Activated T-helper 2 cell treated with anti-CD3 and anti-CD28 coated beads, Interferon-gamma antibody, Interleukin-2, Interleukin-4, amounts not matched to agents 10 μg/mL and 5 μg/mL and 100 μg/mL, durations not matched to agents 14 hours and 24 hours and 36 hours (primary cell): Measurements from ENCODE around the gene SEC14L5. TPM values are rescaled to one million over a fixed set of nuclear protein-coding genes. Genes with fewer than 3 reads are reported as not detected.
"Not testable (repeated sequence)": the region's sequence is repeated elsewhere in the genome, so short reads cannot be mapped to it uniquely, and the experiment has no call there.

ENCODE experiments used
- DNase-seq: peaks from one replicate; pipeline ENCODE4 v3.0.0; 2021; ENCODE audit warnings: low spot score
- H3K27ac Mint-ChIP-seq: one replicate; pipeline ENCODE4 v1.8.0; 2021; ENCODE audit warnings: mixed read lengths
- H3K27me3 Mint-ChIP-seq: one replicate; pipeline ENCODE4 v1.8.0; 2021; ENCODE audit warnings: low read depth, mixed read lengths
- H3K36me3 Mint-ChIP-seq: one replicate; pipeline ENCODE4 v1.8.0; 2021; ENCODE audit warnings: low read depth, mixed read lengths
- H3K4me1 Mint-ChIP-seq: one replicate; pipeline ENCODE4 v1.8.0; 2021; ENCODE audit warnings: low read depth, mixed read lengths
- H3K4me3 Mint-ChIP-seq: one replicate; pipeline ENCODE4 v1.8.0; 2021; ENCODE audit warnings: low read depth, mild to moderate bottlenecking, moderate library complexity, mixed read lengths
- H3K9me3 Mint-ChIP-seq: one replicate; pipeline ENCODE4 v1.8.0; 2021; ENCODE audit warnings: mixed read lengths
- intact Hi-C: fragments of 100-400 bp; cut with micrococcal nuclease; formaldehyde crosslinking; loops from one replicate; pipeline ENCODE4 v1.15.1; 2023
- total RNA-seq: library from RNA; stranded (reverse); gene quantifications from 2 replicates; pipeline ENCODE4 v1.2.3, GENCODE V29; 2022

The SEC14L5 gene
- total RNA-seq, 1 donor from 2014 or later = not detected

GRCh38 chr16:4922721-4923342, 35.3 kb upstream of the SEC14L5 start:
- Mint-ChIP-seq H3K36me3 (no peaks in the 10 kb centered on the region), H3K4me1 (no peaks in the 10 kb centered on the region), H3K9me3 (peaks cover 18% of the 10 kb centered on the region), H3K4me3 (no peak overlapping the region), H3K27me3 (no peaks in the 10 kb centered on the region), H3K27ac (no peak overlapping the region)
- intact Hi-C loops = no loop called here
- DNase-seq = no peak

- intact Hi-C loops = no loop called here
- no peaks in the 10 kb centered on the region for H3K4me1 Mint-ChIP-seq
- H3K9me3 Mint-ChIP-seq = peaks cover 18% of the 10 kb centered on the region
- H3K4me3 Mint-ChIP-seq = no peak overlapping the region
- no peaks in the 10 kb centered on the region for H3K36me3 Mint-ChIP-seq
- H3K27ac Mint-ChIP-seq = no peak overlapping the region
- no peak for DNase-seq
- H3K27me3 Mint-ChIP-seq = no peaks in the 10 kb centered on the region
These were observed 34.3 kb upstream of the SEC14L5 start for GRCh38 chr16:4923853-4924252.

DNA sequence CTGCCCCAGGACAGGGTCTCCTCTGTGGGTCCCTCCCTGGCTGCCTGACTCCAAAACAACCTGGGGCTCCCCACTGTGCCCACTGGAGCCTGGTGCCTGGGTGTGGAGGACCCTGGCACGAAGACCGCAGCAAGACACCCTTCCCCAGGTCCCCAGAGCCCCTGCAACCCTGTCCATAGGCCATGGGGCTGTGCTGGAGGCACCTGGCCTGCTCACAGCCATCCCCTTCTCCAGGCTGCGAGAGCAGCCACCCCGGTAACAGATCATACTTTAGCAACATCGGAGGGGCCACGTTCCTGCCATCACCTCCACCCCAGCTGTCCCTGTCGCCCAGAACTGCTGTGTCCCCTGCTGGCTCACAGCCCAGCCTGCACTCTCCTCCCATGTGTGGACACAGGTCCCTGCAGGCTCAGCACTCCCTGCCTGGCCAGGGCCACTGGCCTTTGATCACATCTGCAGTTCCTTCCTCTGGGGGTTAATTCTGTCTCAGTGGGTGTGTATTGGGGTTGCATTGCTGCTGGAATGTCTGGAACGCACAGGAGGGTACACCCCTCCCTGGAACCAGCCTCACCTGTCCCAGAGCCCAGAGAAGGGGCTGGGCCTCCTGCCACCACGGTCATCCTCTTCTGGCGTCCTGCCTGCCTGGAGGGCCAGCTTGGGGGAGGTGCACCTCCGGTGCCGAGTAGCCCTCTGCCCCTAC, 33.4 kb upstream of the SEC14L5 start:
- no peaks in the 10 kb centered on the region for H3K36me3 Mint-ChIP-seq
- no peak for DNase-seq
- intact Hi-C loops = no loop called here

DNA sequence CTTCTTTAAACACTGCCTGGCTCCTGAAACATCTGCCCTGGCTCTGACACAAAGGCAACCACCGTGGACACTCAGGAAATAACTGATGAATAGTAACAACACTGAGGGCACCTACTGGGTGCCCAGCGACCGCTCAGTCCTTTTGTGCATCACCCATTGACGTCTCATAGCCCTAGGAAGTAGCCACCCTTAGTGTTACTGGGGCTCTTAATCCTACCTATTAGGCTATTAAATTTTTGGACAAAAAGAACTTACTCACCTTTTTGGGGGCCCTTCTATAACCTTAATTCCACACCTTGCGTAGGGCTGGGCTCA, 32.9 kb upstream of the SEC14L5 start:
- H3K9me3 Mint-ChIP-seq = peaks cover 18% of the 10 kb centered on the region
- H3K27me3 Mint-ChIP-seq = no peaks in the 10 kb centered on the region
- H3K4me1 Mint-ChIP-seq = no peaks in the 10 kb centered on the region
- intact Hi-C loops = no loop called here
- DNase-seq = no peak
- no peak overlapping the region for H3K4me3 Mint-ChIP-seq
- no peaks in the 10 kb centered on the region for H3K36me3 Mint-ChIP-seq
- H3K27ac Mint-ChIP-seq = no peak overlapping the region

More for the DNA sequence above, 33.4 kb upstream of the SEC14L5 start:
- no peaks in the 10 kb centered on the region for H3K4me1 Mint-ChIP-seq
- H3K27me3 Mint-ChIP-seq = no peaks in the 10 kb centered on the region
- peaks cover 18% of the 10 kb centered on the region for H3K9me3 Mint-ChIP-seq
- no peak overlapping the region for H3K4me3 Mint-ChIP-seq
- no peak overlapping the region for H3K27ac Mint-ChIP-seq

- Mint-ChIP-seq H3K36me3 (no peaks in the 10 kb centered on the region), H3K27me3 (no peaks in the 10 kb centered on the region), H3K4me1 (no peaks in the 10 kb centered on the region), H3K4me3 (no peak overlapping the region), H3K27ac (no peak overlapping the region), H3K9me3 (peaks cover 18% of the 10 kb centered on the region)
- intact Hi-C loops = no loop called here
- DNase-seq = no peak
These were observed 32.3 kb upstream of the SEC14L5 start for GRCh38 chr16:4925791-4926190.

DNA sequence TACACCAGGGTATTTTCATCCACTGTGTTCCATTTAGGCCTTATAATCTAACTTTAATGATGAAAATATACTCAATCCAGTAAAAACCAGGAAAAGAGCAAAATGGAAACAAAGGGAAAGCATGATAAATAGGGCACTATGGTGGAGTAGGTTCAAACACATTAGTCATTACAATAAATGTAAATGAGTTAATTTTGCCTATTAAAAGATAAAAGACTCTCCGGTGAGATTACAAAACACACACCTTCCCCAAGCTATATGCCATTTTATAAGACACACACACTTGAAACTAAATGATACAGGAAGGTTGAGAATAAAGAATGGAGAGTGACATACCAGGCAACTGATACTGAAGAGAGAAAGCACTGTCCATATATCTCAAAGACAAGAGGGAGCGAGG, 31.2 kb upstream of the SEC14L5 start:
- Mint-ChIP-seq H3K27me3 (no peaks in the 10 kb centered on the region), H3K36me3 (no peaks in the 10 kb centered on the region), H3K4me1 (no peaks in the 10 kb centered on the region), H3K9me3 (peaks cover 18% of the 10 kb centered on the region), H3K27ac (no peak overlapping the region), H3K4me3 (no peak overlapping the region)
- no peak for DNase-seq
- intact Hi-C loops = no loop called here

DNA sequence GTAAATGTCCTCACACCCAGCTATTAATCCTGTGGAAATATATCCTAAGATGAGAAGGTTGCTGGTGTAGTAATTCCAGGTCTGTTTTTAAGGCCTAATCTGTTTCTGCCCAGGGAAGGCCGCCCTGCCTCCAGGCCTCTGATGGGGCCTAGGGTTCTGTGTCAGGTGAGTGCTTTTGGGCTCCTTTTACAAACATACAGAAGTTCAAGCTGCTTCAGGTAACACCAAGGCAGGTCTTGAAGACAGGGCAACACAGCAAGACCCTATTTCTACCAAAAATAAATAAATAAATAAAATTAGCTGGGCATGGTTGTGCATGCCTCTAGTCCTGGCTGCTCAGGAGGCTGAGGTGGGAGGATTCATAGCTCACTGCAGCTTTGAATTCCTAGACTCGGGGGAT, 30.5 kb upstream of the SEC14L5 start:
- Mint-ChIP-seq H3K27me3 (no peaks in the 10 kb centered on the region), H3K27ac (no peak overlapping the region), H3K36me3 (no peaks in the 10 kb centered on the region), H3K4me3 (no peak overlapping the region), H3K4me1 (no peaks in the 10 kb centered on the region), H3K9me3 (peaks cover 18% of the 10 kb centered on the region)
- no peak for DNase-seq
- intact Hi-C loops = no loop called here

- Mint-ChIP-seq H3K36me3 (no peaks in the 10 kb centered on the region), H3K4me1 (no peaks in the 10 kb centered on the region), H3K9me3 (peaks cover 18% of the 10 kb centered on the region), H3K27ac (no peak overlapping the region), H3K4me3 (no peak overlapping the region), H3K27me3 (no peaks in the 10 kb centered on the region)
- intact Hi-C loops = no loop called here
- DNase-seq = no peak
These were observed 29.9 kb upstream of the SEC14L5 start for GRCh38 chr16:4928227-4928626.

- DNase-seq, H3K27ac Mint-ChIP-seq, H3K4me1 Mint-ChIP-seq, H3K4me3 Mint-ChIP-seq, intact Hi-C loops, H3K27me3 Mint-ChIP-seq, H3K36me3 Mint-ChIP-seq: not testable (repeated sequence)
- peaks cover 18% of the 10 kb centered on the region for H3K9me3 Mint-ChIP-seq
These were observed 28.5 kb upstream of the SEC14L5 start for GRCh38 chr16:4929619-4930018.

- Mint-ChIP-seq H3K4me1 (no peaks in the 10 kb centered on the region), H3K9me3 (peaks cover 10% of the 10 kb centered on the region), H3K27me3 (peaks cover 10% of the 10 kb centered on the region), H3K4me3 (no peak overlapping the region), H3K27ac (no peak overlapping the region), H3K36me3 (no peaks in the 10 kb centered on the region)
- no peak for DNase-seq
- intact Hi-C loops = no loop called here
These were observed 26.7 kb upstream of the SEC14L5 start for GRCh38 chr16:4931381-4931780.

DNA sequence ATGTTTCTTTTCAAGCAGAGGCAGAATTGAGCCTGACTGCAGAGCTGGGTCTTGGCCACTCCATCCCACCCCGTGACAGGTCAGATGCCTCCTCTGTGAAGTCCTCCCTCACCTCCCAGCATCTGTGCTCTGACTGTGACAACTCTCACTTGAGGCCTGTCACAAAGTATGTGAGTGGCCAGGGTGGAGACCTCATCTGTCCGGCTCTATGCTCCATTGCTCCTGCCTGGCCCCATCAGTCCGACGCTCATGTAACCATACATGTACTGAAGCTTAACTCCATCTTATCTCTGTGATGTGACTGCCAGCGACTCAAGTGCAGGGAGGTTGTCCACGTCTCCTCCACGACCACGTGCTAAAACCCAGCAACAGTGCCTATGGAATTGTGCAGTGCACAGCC, 24.7 kb upstream of the SEC14L5 start:
- peaks cover 24% of the 10 kb centered on the region for H3K27me3 Mint-ChIP-seq
- DNase-seq = no peak
- no peak overlapping the region for H3K27ac Mint-ChIP-seq
- no peaks in the 10 kb centered on the region for H3K36me3 Mint-ChIP-seq
- H3K9me3 Mint-ChIP-seq = no peaks in the 10 kb centered on the region
- no peaks in the 10 kb centered on the region for H3K4me1 Mint-ChIP-seq
- no peak overlapping the region for H3K4me3 Mint-ChIP-seq
- intact Hi-C loops = no loop called here

GRCh38 chr16:4933871-4934395, 24.2 kb upstream of the SEC14L5 start:
- Mint-ChIP-seq H3K9me3 (no peaks in the 10 kb centered on the region), H3K4me1 (no peaks in the 10 kb centered on the region), H3K27ac (no peak overlapping the region), H3K36me3 (no peaks in the 10 kb centered on the region), H3K27me3 (peaks cover 27% of the 10 kb centered on the region), H3K4me3 (no peak overlapping the region)
- DNase-seq = no peak
- intact Hi-C loops = no loop called here

GRCh38 chr16:4934591-4934990, 23.5 kb upstream of the SEC14L5 start:
- Mint-ChIP-seq H3K4me3 (no peak overlapping the region), H3K36me3 (no peaks in the 10 kb centered on the region), H3K27ac (no peak overlapping the region), H3K9me3 (no peaks in the 10 kb centered on the region), H3K27me3 (peaks cover 27% of the 10 kb centered on the region), H3K4me1 (no peaks in the 10 kb centered on the region)
- no peak for DNase-seq
- intact Hi-C loops = no loop called here
